Astrocyte (in vitro differentiated cells and primary cell): Measurements from ENCODE around the gene KLC3. TPM values are rescaled to one million over a fixed set of nuclear protein-coding genes. Genes with fewer than 3 reads are reported as not detected.

ENCODE experiments used
- DNase-seq: peaks from one replicate; pipeline ENCODE4 v3.0.0-alpha.2; 2010; ENCODE audit warnings: low read depth
- FAIRE-seq: peaks from 2 replicates; lab custom pipeline; 2011; peaks lifted over from hg19 to GRCh38; lab: Jason Lieb, UNC
- H2AFZ ChIP-seq: 2 replicates; pipeline ENCODE4 v1.6.0; 2012; ENCODE audit warnings: low read depth, low read length, inconsistent platforms
- H3K27ac ChIP-seq: 2 replicates; pipeline ENCODE4 v1.5.1; 2011; ENCODE audit warnings: low read depth, low read length, inconsistent platforms
- H3K27me3 ChIP-seq: 2 replicates; pipeline ENCODE4 v1.6.0; 2011; ENCODE audit warnings: low read length, inconsistent platforms; ENCODE audit not compliant: insufficient read depth
- H3K36me3 ChIP-seq: 2 replicates; pipeline ENCODE4 v1.5.1; 2011; ENCODE audit warnings: low read length, inconsistent platforms; ENCODE audit not compliant: insufficient read depth
- H3K4me1 ChIP-seq: 2 replicates; pipeline ENCODE4 v1.5.1; 2011; ENCODE audit warnings: low read length, inconsistent platforms; ENCODE audit not compliant: insufficient read depth
- H3K4me2 ChIP-seq: 2 replicates; pipeline ENCODE4 v1.6.0; 2012; ENCODE audit warnings: low read length, inconsistent platforms
- H3K4me3 ChIP-seq: 2 replicates; pipeline ENCODE4 v1.5.1; 2011; ENCODE audit warnings: low read depth, mild to moderate bottlenecking, low read length, inconsistent platforms; ENCODE audit not compliant: insufficient read depth
- H3K79me2 ChIP-seq: 2 replicates; pipeline ENCODE4 v1.6.0; 2012; ENCODE audit warnings: mild to moderate bottlenecking, low read length, inconsistent platforms; ENCODE audit not compliant: insufficient read depth
- H3K9ac ChIP-seq: 2 replicates; pipeline ENCODE4 v1.6.0; 2012; ENCODE audit warnings: mild to moderate bottlenecking, low read length, inconsistent platforms
- H3K9me3 ChIP-seq: 2 replicates; pipeline ENCODE4 v1.5.1; 2012; ENCODE audit warnings: low read depth, mild to moderate bottlenecking, low read length, inconsistent platforms; ENCODE audit not compliant: insufficient read depth
- H4K20me1 ChIP-seq: 2 replicates; pipeline ENCODE4 v1.6.0; 2012; ENCODE audit warnings: low read length, inconsistent platforms; ENCODE audit not compliant: insufficient read depth
- H3K27ac Mint-ChIP-seq: one replicate; pipeline ENCODE4 v1.8.0; 2021; ENCODE audit warnings: mild to moderate bottlenecking, mixed read lengths; ENCODE audit not compliant: unreplicated experiment
- H3K27me3 Mint-ChIP-seq: one replicate; pipeline ENCODE4 v1.8.0; 2021; ENCODE audit warnings: low read depth, mixed read lengths; ENCODE audit not compliant: unreplicated experiment
- H3K36me3 Mint-ChIP-seq: one replicate; pipeline ENCODE4 v1.8.0; 2021; ENCODE audit warnings: low read depth, mixed read lengths; ENCODE audit not compliant: unreplicated experiment
- H3K4me1 Mint-ChIP-seq: one replicate; pipeline ENCODE4 v1.8.0; 2021; ENCODE audit warnings: low read depth, mixed read lengths; ENCODE audit not compliant: unreplicated experiment
- H3K4me3 Mint-ChIP-seq: one replicate; pipeline ENCODE4 v1.8.0; 2021; ENCODE audit warnings: mild to moderate bottlenecking, moderate library complexity, mixed read lengths; ENCODE audit not compliant: unreplicated experiment
- H3K9me3 Mint-ChIP-seq: one replicate; pipeline ENCODE4 v1.8.0; 2021; ENCODE audit warnings: mild to moderate bottlenecking, mixed read lengths; ENCODE audit not compliant: unreplicated experiment
- EZH2 ChIP-seq: IDR thresholded peaks from 2 replicates; pipeline ENCODE4 v1.6.1; 2012; ENCODE audit warnings: mild to moderate bottlenecking, low read length, inconsistent platforms; ENCODE audit not compliant: insufficient read depth
- total RNA-seq: library from RNA; stranded (reverse); gene quantifications from 2 replicates; pipeline ENCODE4 v1.2.1, GENCODE V29; 2021
- TF ChIP-seq, protein P1 (sequence below): IDR thresholded peaks from 2 replicates; pipeline ENCODE4 v1.5.1; 2011; ENCODE audit warnings: low read depth, mild to moderate bottlenecking, inconsistent platforms, low read length, moderate library complexity; ENCODE audit not compliant: insufficient read depth

KLC3 gene
- total RNA-seq, 1 donor from 2014 or later, result 1.2 TPM

GRCh38 chr19:45297674-45298073 is 42.9 kb upstream of the KLC3 start:
- Histone ChIP-seq H3K9ac (no peak overlapping the region), H2AFZ (no peak overlapping the region), H3K27me3 (no peaks in the 10 kb centered on the region), H3K4me2 (no peak overlapping the region), H3K9me3 (no peaks in the 10 kb centered on the region), H3K4me3 (no peak overlapping the region), H3K36me3 (no peaks in the 10 kb centered on the region), H3K79me2 (no peaks in the 10 kb centered on the region), H4K20me1 (no peaks in the 10 kb centered on the region), H3K4me1 (no peaks in the 10 kb centered on the region), H3K27ac (no peak overlapping the region)
- no peak for DNase-seq
- no peak for FAIRE-seq
- TF ChIP-seq EZH2, result no peak
- TF ChIP-seq, protein P1, sequence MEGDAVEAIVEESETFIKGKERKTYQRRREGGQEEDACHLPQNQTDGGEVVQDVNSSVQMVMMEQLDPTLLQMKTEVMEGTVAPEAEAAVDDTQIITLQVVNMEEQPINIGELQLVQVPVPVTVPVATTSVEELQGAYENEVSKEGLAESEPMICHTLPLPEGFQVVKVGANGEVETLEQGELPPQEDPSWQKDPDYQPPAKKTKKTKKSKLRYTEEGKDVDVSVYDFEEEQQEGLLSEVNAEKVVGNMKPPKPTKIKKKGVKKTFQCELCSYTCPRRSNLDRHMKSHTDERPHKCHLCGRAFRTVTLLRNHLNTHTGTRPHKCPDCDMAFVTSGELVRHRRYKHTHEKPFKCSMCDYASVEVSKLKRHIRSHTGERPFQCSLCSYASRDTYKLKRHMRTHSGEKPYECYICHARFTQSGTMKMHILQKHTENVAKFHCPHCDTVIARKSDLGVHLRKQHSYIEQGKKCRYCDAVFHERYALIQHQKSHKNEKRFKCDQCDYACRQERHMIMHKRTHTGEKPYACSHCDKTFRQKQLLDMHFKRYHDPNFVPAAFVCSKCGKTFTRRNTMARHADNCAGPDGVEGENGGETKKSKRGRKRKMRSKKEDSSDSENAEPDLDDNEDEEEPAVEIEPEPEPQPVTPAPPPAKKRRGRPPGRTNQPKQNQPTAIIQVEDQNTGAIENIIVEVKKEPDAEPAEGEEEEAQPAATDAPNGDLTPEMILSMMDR, result no peak
- Mint-ChIP-seq H3K4me3 (no peak overlapping the region), H3K9me3 (no peaks in the 10 kb centered on the region), H3K27me3 (no peaks in the 10 kb centered on the region), H3K4me1 (peaks cover 5% of the 10 kb centered on the region), H3K36me3 (peaks cover 46% of the 10 kb centered on the region), H3K27ac (no peak overlapping the region)

DNA sequence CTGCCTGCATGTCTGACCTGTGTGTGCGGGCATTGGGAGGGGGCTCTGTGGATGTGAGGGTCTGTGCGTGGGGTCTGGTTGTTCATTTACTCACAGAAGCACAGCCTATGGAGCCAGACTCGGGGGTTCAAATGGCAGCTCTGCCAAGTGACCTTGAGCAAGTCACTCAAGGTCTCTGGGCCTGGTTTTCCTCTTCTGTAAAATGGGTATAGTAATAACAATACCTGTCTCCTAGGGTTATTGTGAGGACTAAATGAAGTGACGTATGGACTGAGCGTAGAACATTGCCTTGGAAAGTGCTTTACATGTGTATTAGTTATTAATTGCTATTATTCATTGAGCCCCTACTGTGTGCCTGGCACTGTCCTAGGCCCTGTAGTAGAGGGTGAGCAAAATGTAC is 42.3 kb upstream of the KLC3 start:
- no peak for DNase-seq
- Histone ChIP-seq H3K79me2 (no peaks in the 10 kb centered on the region), H3K36me3 (no peaks in the 10 kb centered on the region), H3K4me3 (no peak overlapping the region), H3K9ac (no peak overlapping the region), H3K27ac (no peak overlapping the region), H3K4me2 (no peak overlapping the region), H3K27me3 (no peaks in the 10 kb centered on the region), H3K9me3 (no peaks in the 10 kb centered on the region), H2AFZ (no peak overlapping the region), H4K20me1 (no peaks in the 10 kb centered on the region), H3K4me1 (no peaks in the 10 kb centered on the region)
- no peaks in the 10 kb centered on the region for H3K9me3 Mint-ChIP-seq
- no peak for TF ChIP-seq EZH2
- TF ChIP-seq, protein P1, result no peak
- H3K4me3 Mint-ChIP-seq, result no peak overlapping the region
- no peak for FAIRE-seq
- peaks cover 5% of the 10 kb centered on the region for H3K4me1 Mint-ChIP-seq
- peaks cover 47% of the 10 kb centered on the region for H3K36me3 Mint-ChIP-seq
- no peak overlapping the region for H3K27ac Mint-ChIP-seq
- H3K27me3 Mint-ChIP-seq, result no peaks in the 10 kb centered on the region

DNA sequence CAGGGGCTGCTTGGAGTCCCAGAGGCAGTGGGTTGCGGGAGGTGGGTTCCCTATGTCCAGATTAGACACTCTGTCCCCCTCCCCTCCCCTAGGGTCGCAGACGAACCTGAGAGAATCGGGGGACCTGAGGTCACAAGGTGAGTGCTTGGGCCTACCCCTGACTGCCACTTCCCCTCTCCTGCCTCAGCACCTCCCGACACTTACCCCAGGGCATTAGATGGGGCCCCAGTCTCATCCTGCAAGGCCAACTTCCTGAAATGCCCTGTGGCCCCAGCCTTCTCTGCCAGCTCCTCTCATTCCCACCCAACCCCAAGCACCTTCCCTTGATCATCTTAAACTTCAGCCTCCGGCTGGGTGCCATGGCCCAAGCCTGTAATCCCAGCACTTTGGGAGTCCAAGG is 40.8 kb upstream of the KLC3 start:
- no peaks in the 10 kb centered on the region for H3K9me3 Mint-ChIP-seq
- Histone ChIP-seq H3K9ac (no peak overlapping the region), H2AFZ (no peak overlapping the region), H4K20me1 (no peaks in the 10 kb centered on the region), H3K36me3 (no peaks in the 10 kb centered on the region), H3K4me2 (no peak overlapping the region), H3K27me3 (no peaks in the 10 kb centered on the region), H3K4me3 (no peak overlapping the region), H3K27ac (no peak overlapping the region), H3K9me3 (no peaks in the 10 kb centered on the region), H3K4me1 (no peaks in the 10 kb centered on the region), H3K79me2 (no peaks in the 10 kb centered on the region)
- H3K27me3 Mint-ChIP-seq, result no peaks in the 10 kb centered on the region
- no peak for TF ChIP-seq EZH2
- TF ChIP-seq, protein P1, result no peak
- DNase-seq, result no peak
- H3K27ac Mint-ChIP-seq, result no peak overlapping the region
- no peak for FAIRE-seq
- H3K4me1 Mint-ChIP-seq, result peaks cover 1% of the 10 kb centered on the region
- no peak overlapping the region for H3K4me3 Mint-ChIP-seq
- H3K36me3 Mint-ChIP-seq, result peaks cover 41% of the 10 kb centered on the region
